NCI-H345 treated with DMSO at 0.1 percent for 48 hours (cell line): Measurements from ENCODE around the gene STRAP.

Experiments used
- DNase-seq: peaks from one replicate; lab custom pipeline; 2025; ENCODE audit not compliant: unreplicated experiment; lab: John Stamatoyannopoulos, UW

The STRAP gene

GRCh38 chr12:15882118-15882971, at the start of gene STRAP:
TSS of gene STRAP (plus strand) at chr12:15882387. CDS start at chr12:15882708, 321 bp downstream.
- peak; percentile 96 for DNase-seq

- DNase-seq, result no peak
Observed at GRCh38 chr12:15834575-15834974, 47.6 kb upstream of the STRAP start.

GRCh38 chr12:15837141-15837790, 44.9 kb upstream of the STRAP start:
- no peak for DNase-seq

- DNase-seq, result no peak
Observed at GRCh38 chr12:15839041-15839440, 43.1 kb upstream of the STRAP start.

- DNase-seq, result no peak
Observed at GRCh38 chr12:15839682-15840081, 42.5 kb upstream of the STRAP start.

GRCh38 chr12:15842108-15842507, 40.1 kb upstream of the STRAP start:
- no peak for DNase-seq

- no peak for DNase-seq
Observed at GRCh38 chr12:15846887-15847286, 35.3 kb upstream of the STRAP start.

- no peak for DNase-seq
Observed at GRCh38 chr12:15848606-15849005, 33.6 kb upstream of the STRAP start.

GRCh38 chr12:15851045-15851620, 31.1 kb upstream of the STRAP start:
- DNase-seq, result no peak

GRCh38 chr12:15851919-15852318, 30.3 kb upstream of the STRAP start:
- DNase-seq, result no peak

GRCh38 chr12:15852383-15852782, 29.8 kb upstream of the STRAP start:
- no peak for DNase-seq

- no peak for DNase-seq
Observed at GRCh38 chr12:15853877-15854276, 28.3 kb upstream of the STRAP start.

- no peak for DNase-seq
Observed at GRCh38 chr12:15854916-15855315, 27.3 kb upstream of the STRAP start.

- DNase-seq, result no peak
Observed at GRCh38 chr12:15855646-15856045, 26.5 kb upstream of the STRAP start.

GRCh38 chr12:15856097-15856982, 25.8 kb upstream of the STRAP start:
- peak; percentile 53 for DNase-seq

GRCh38 chr12:15858353-15858752, 23.8 kb upstream of the STRAP start:
- DNase-seq, result no peak

- DNase-seq, result no peak
Observed at GRCh38 chr12:15859116-15859515, 23.1 kb upstream of the STRAP start.

- no peak for DNase-seq
Observed at GRCh38 chr12:15861404-15861803, 20.8 kb upstream of the STRAP start.

GRCh38 chr12:15862840-15863239, 19.3 kb upstream of the STRAP start:
- DNase-seq, result no peak

GRCh38 chr12:15863372-15863771, 18.8 kb upstream of the STRAP start:
- DNase-seq, result no peak

- no peak for DNase-seq
Observed at GRCh38 chr12:15863984-15864383, 18.2 kb upstream of the STRAP start.
